Activated CD8-positive, alpha-beta memory T cell treated with anti-CD3 and anti-CD28 coated beads, Interleukin-2, amount 50 U/mL, for 1 hour (primary cell): ENCODE measurements around the gene SEC22B.
A peak's percentile ranks its signal among the peaks of the same experiment; 100 is the strongest.
"Not testable (repeated sequence)": the region's sequence is repeated elsewhere in the genome, so short reads cannot be mapped to it uniquely, and the experiment has no call there.

Source experiments
- DNase-seq: peaks from one replicate; pipeline ENCODE4 v3.0.0-alpha.2; 2020; ENCODE audit errors: extremely low read depth

The SEC22B gene

DNA sequence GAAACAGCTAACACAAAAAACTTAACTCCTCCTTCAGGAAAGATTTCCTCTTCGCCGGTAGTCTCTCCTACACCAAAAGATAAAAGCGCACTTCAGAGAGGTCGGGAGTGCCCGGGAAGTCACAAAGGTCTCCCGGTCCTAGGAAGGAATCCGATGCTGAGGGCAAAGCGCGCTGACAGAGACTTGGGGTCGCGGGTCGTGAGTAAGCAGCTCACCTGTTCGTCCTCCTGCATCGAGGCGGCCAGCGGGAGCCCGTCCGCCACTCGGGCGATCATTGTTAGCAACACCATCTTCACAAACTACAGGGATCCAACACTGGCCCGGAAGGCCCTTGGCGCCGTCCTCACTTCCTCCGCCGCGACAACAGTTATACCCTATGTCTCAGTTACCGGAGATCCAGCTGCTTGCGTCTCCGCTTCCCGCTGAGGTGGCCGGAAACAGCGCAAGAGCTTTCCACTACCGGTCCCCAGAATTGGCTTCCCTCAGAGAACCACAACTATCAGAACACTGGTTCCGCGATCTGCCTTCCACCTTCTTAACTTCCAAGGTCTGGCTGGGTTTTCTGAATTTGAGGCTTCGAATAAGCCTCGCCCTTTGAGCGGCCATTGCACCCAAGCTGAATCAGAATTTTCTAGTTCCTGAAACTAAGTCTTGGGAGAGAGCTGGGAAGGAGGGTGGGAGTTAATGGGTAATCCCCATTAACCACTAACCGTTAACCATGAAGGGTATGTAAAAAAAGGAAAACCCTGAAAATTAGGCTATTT is at the start of gene SEC22B:
SEC22B (minus strand) TSS at position 429 of the 764 bp plus-strand sequence; CDS start at position 290, 139 bp downstream.
- peak; percentile 75 for DNase-seq

DNA sequence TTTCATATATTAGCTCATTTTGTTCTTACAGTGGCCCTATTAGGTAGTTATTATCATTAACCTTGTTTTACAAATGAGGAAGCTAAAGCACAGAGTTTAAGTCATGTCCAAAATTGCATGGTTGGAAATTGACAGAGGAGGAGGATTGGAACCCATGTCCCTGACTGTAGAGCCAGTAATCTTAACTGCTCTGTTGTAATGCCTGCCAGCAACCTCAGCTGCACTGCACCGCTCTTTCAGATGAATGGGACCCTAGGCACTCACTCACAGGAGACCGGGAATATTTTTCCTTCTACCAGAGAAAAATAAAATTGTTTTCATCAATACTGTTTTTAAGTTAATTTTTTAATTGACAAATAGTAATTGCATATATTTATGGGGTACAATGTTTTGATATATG is 41.6 kb upstream of the SEC22B start:
- DNase-seq: not testable (repeated sequence)

DNA sequence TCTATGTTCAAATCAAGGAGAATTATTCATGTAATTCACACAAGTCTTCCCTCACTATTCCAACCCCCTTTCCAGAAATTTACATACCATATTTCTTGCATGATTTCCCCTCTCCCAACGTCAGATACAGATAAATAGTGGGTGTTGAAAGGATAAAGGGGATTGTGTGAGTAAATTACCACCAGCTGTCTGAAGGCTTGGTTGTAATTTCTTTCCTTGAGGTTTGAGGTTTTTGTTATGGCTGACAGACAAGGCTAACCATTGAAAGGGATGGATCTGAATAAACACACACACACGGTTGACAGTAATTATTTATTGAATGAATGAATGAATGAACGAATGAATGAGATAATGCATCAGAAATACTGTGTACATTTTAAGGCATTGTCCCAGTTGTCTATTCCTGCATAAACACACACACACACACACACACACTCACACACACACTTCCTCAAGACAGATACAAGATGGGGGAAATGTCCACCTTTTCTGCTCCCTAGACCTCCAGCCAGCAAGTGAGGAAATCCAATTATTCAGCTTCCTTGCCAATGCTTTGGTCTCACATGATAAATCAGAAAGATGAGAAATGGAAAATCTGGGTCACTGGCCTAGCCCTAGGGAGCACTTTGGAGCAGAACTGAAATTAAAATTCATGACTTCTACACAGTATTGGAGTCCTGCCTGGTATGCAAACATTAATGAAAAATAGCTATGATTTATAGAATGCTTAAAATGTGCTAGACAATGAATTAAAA is 41.0 kb upstream of the SEC22B start:
- DNase-seq: not testable (repeated sequence)

GRCh38 chr1:120213606-120214005 is 37.3 kb upstream of the SEC22B start:
- not testable (repeated sequence) for DNase-seq

GRCh38 chr1:120210754-120211153 is 34.4 kb upstream of the SEC22B start:
- not testable (repeated sequence) for DNase-seq

DNA sequence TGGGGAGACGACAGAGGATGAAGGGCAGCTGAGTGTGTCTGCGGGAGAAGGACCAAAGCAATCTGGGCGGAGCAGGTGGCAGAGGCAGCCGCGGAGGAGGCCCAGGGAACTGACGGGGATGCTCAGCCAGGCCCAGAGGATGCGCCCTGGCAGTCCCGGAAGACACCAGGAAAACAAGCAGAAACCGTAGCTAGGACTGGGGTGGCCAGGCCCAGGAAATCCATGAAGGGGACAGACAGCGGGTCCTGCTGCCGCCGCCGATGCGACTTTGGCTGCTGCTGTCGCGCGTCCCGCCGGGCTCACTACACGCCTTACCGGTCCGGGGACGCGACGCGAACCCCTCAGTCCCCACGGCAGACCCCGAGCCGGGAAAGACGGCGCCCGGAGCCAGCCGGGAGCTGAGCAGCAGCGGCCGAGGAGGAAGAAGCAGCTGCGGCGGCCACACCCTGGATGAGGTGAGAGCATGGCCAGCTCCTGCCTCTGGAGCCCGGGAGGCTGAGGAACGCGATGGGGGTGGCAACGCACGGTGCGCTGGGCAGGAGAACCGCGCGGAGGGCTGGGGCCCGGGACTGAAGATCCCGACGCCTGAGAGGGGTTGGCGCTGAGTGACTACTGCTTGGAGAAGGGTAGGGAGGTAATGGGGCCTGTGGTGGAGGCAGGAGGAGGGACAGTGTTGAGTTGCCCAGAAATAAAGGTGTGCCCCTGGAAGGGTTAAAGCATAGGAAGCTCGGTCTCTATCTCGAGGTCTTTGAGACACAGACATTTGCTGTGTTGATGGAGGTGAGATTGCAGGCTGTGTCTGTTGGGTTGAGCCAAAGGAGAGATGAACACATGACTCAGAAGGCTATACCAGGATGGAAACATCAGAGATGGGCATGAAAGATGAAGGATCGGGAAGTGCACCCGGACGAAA is 20.8 kb upstream of the SEC22B start:
- DNase-seq: not testable (repeated sequence)

GRCh38 chr1:120188626-120189025 is 12.3 kb upstream of the SEC22B start:
- not testable (repeated sequence) for DNase-seq

GRCh38 chr1:120182176-120182707 is 5.9 kb upstream of the SEC22B start:
- not testable (repeated sequence) for DNase-seq

- not testable (repeated sequence) for DNase-seq
These were observed 3.7 kb upstream of the SEC22B start for GRCh38 chr1:120179811-120180690.

DNA sequence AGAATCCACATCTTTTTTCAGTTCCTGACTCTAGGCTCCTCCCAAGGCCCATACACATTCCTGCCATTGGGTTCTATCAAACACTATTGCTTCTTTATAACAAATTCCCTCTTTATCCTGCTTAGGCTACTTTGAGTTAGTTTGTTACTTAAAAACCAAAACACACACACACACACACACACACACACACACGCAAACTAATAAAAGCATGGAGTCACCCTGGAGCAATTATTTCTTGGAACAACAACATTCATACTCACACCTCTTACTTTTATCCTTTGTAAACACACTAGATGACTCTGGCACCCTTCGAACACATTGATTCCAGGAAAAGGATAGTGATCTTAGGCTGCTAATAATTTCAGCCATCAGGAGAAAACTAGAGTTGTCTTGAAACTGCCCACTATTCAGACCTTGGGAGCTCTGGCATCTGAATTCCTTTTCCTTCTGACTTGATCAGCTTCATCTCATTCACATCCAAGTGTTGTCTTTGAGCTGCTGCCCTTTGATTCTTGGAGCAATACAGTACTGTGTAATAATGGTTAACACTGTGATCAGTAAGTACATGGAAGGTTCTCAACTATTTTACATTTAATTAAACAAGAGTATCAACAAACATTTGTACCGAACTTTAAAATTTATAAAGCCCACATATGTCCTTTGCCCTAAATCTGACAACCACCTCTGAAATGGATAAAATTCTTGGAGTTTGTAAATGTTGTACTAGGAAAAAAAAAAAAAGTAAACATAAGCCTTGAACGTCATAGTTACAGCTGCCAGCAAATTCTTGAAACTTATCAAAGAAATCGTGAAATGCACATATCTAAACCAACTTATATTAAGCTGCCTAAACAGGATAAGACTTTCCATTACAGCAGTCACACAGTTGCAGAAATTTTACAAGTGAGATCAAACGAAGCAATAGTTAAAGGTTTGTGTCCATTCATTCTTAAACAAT is 2.8 kb upstream of the SEC22B start:
- DNase-seq: no peak

- DNase-seq: not testable (repeated sequence)
These were observed 1.7 kb upstream of the SEC22B start for GRCh38 chr1:120178058-120178457.

- not testable (repeated sequence) for DNase-seq
These were observed 632 bp downstream of the SEC22B start for GRCh38 chr1:120175688-120176087.

GRCh38 chr1:120164761-120165160 is 11.6 kb downstream of the SEC22B start:
- DNase-seq: not testable (repeated sequence)

DNA sequence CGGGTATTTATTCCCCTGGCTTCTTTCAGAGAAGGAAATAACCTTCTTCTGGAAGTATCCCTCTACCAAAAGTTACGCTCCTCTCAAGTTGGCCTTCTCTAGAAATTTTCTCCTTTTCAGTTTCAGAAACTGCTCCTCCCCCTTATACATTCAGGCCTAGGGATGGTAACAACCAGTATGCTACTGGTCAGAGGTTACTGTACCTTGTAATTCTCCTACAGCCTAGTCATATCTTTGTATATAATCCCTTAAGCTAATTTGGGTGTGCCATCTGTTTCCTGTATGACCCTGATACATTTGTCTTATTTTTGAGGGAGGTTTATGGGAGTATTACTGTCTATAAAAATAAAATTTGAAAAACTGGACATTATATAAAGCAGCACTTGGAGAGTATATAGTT is 14.3 kb downstream of the SEC22B start:
- not testable (repeated sequence) for DNase-seq

- not testable (repeated sequence) for DNase-seq
These were observed 17.8 kb downstream of the SEC22B start for GRCh38 chr1:120158495-120158894.

GRCh38 chr1:120158086-120158485 is 18.2 kb downstream of the SEC22B start:
- DNase-seq: not testable (repeated sequence)

DNA sequence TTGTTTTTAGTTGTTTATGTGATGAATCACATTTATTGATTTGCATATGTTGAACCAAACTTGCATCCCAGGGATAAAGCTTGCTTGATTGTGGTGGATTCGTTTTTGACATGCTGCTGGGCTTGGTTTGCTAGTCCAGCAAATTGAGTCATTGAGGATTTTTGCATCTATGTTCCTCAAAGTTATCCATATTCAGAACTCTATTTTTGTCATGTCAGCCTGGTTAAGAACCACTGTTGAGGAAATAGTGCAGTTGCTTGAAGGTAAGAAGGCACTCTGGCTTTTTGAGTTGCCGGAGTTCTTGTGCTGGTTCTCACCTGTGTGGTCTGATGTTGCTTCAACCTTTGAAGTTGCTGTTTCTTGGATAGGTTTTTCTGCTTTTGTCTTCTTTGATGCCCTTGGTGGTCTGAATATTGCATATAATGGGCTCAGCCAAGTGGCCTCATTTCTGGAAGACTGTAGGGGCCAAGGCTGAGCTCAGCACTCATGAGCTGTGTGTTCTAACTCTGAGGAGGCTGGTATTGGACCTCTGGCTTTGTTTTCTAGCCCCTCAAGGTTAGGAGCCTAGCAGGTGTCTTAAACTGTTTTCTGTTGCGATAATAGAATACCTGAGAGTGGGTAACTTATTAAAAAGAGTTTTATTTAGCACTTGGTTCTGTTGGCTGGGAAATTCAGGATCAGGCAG is 26.0 kb downstream of the SEC22B start:
- DNase-seq: not testable (repeated sequence)

DNA sequence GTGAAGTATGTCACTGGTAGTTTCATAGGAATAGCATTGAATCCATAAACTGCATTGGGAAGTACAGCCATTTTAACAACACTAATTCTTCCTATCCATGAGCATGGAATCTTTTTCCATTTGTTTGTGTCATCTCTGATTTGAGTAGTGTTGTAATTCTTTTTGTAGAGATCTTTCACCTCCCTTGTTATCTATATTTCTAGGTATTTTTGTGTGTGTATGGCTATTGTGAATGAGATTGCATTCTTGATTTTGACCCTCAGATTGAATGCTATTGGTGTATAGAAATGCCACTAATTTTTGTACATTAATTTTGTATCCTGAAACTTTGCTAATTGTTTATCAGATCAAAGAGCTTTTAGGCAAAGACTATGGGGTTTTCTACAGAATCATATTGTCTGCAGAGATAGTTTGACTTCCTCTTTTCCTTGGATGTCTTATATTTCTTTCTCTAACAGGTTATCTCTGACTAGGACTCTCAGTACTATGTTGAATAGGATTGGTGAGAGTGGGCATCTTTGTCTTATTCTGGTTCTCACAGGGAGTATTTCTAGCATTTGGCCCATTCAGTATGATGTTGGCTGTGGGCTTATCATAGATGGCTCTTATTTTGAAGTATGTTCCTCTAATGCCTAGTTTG is 26.8 kb downstream of the SEC22B start:
- not testable (repeated sequence) for DNase-seq
